NCI-H748 (cell line): Measurements from ENCODE around the gene FANCC.
"Not testable (repeated sequence)": the region's sequence is repeated elsewhere in the genome, so short reads cannot be mapped to it uniquely, and the experiment has no call there.

Experiments
- DNase-seq: peaks from one replicate; lab custom pipeline; 2025; ENCODE audit not compliant: unreplicated experiment; lab: John Stamatoyannopoulos, UW

FANCC gene

GRCh38 chr9:95284162-95285080, 33.1 kb downstream of the FANCC start:
- no peak for DNase-seq

GRCh38 chr9:95283673-95284072, 33.8 kb downstream of the FANCC start:
- no peak for DNase-seq

- no peak for DNase-seq
Measured at GRCh38 chr9:95282332-95282731, 35.2 kb downstream of the FANCC start.

GRCh38 chr9:95280745-95281144, 36.8 kb downstream of the FANCC start:
- DNase-seq = no peak

GRCh38 chr9:95277509-95277908, 40.0 kb downstream of the FANCC start:
- DNase-seq = no peak

GRCh38 chr9:95276395-95276954, 41.0 kb downstream of the FANCC start:
- DNase-seq = no peak

GRCh38 chr9:95274160-95274559, 43.3 kb downstream of the FANCC start:
- not testable (repeated sequence) for DNase-seq

GRCh38 chr9:95273369-95274022, 44.0 kb downstream of the FANCC start:
- no peak for DNase-seq

GRCh38 chr9:95272830-95273229, 44.7 kb downstream of the FANCC start:
- no peak for DNase-seq

GRCh38 chr9:95270790-95271189, 46.7 kb downstream of the FANCC start:
- DNase-seq = no peak

GRCh38 chr9:95269803-95270773, 47.4 kb downstream of the FANCC start:
- DNase-seq = not testable (repeated sequence)

- DNase-seq = peak; percentile 74
Measured at GRCh38 chr9:95268681-95269080, 48.8 kb downstream of the FANCC start.

GRCh38 chr9:95266649-95267048, 50.9 kb downstream of the FANCC start:
- no peak for DNase-seq

- DNase-seq = no peak
Measured at GRCh38 chr9:95265960-95266359, 51.5 kb downstream of the FANCC start.

- no peak for DNase-seq
Measured at GRCh38 chr9:95264954-95265615, 52.4 kb downstream of the FANCC start.

- no peak for DNase-seq
Measured at GRCh38 chr9:95261890-95262289, 55.6 kb downstream of the FANCC start.

- peak; percentile 86 for DNase-seq
Measured at GRCh38 chr9:95250462-95251221, 66.9 kb downstream of the FANCC start.

- DNase-seq = peak; percentile 94
Measured at GRCh38 chr9:95249986-95250385, 67.5 kb downstream of the FANCC start.

- no peak for DNase-seq
Measured at GRCh38 chr9:95246547-95246946, 71.0 kb downstream of the FANCC start.

GRCh38 chr9:95242613-95243012, 74.9 kb downstream of the FANCC start:
- DNase-seq = no peak
